IPS-20b (cell line): ENCODE data around the gene FOXJ1.

Experiments
- H3K27ac ChIP-seq: one replicate; pipeline ENCODE4 v1.5.1; 2013; ENCODE audit warnings: low read length
- H3K27me3 ChIP-seq: 2 replicates; pipeline ENCODE4 v1.6.1; 2013; ENCODE audit warnings: mild to moderate bottlenecking, low read length, inconsistent platforms; ENCODE audit not compliant: insufficient read depth
- H3K36me3 ChIP-seq: 2 replicates; pipeline ENCODE4 v1.6.1; 2013; ENCODE audit warnings: low read depth, mild to moderate bottlenecking, inconsistent platforms, low read length, moderate library complexity; ENCODE audit not compliant: insufficient read depth
- H3K4me1 ChIP-seq: 2 replicates; pipeline ENCODE4 v1.6.1; 2013; ENCODE audit warnings: mild to moderate bottlenecking, control low read depth, inconsistent platforms, low read length, moderate library complexity; ENCODE audit not compliant: insufficient read depth
- H3K4me3 ChIP-seq: 2 replicates; pipeline ENCODE4 v1.5.1; 2013; ENCODE audit warnings: mild to moderate bottlenecking, low read length, inconsistent platforms
- H3K9ac ChIP-seq: 2 replicates; pipeline ENCODE4 v1.6.1; 2013; ENCODE audit warnings: low read depth, mild to moderate bottlenecking, inconsistent platforms, low read length, moderate library complexity
- H3K9me3 ChIP-seq: 2 replicates; pipeline ENCODE4 v1.6.1; 2013; ENCODE audit warnings: mild to moderate bottlenecking, low read depth, low read length, inconsistent platforms; ENCODE audit not compliant: insufficient read depth

Gene FOXJ1

GRCh38 chr17:76111956-76112355 lies 29.1 kb downstream of the FOXJ1 start:
- H3K27me3 ChIP-seq: no peaks in the 10 kb centered on the region
- H3K36me3 ChIP-seq: no peaks in the 10 kb centered on the region
- no peaks in the 10 kb centered on the region for H3K9me3 ChIP-seq
- H3K4me3 ChIP-seq: no peak overlapping the region
- H3K9ac ChIP-seq: no peak overlapping the region
- no peak overlapping the region for H3K27ac ChIP-seq
- H3K4me1 ChIP-seq: no peaks in the 10 kb centered on the region

- Histone ChIP-seq H3K27ac (no peak overlapping the region), H3K4me1 (peaks cover 14% of the 10 kb centered on the region), H3K9me3 (no peaks in the 10 kb centered on the region), H3K27me3 (no peaks in the 10 kb centered on the region), H3K9ac (no peak overlapping the region), H3K4me3 (no peak overlapping the region), H3K36me3 (no peaks in the 10 kb centered on the region)
Observed at GRCh38 chr17:76107509-76107908, 33.5 kb downstream of the FOXJ1 start.

DNA sequence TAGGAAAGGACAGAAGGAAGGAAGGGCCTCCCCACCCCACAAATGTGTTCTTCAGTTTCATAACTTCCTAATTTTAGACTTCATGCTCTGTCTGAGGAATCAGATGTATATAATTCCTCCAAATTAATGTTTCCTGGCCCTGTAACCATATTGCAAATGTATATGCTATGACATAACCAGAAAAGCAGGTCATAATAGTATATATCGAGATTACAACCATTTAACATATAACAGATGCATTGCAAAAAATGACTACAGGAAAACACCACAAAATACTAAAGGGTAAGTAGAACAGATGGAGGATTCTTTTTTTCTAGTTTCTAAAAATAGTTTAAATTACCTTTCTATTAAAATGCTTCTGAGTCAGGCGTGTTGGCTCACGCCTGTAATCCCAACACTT lies 34.3 kb downstream of the FOXJ1 start:
- Histone ChIP-seq H3K36me3 (peaks cover 6% of the 10 kb centered on the region; the same call in 1 of the 2 replicates), H3K9me3 (no peaks in the 10 kb centered on the region), H3K4me1 (peaks cover 14% of the 10 kb centered on the region), H3K9ac (no peak overlapping the region; the same call in 1 of the 2 replicates), H3K27me3 (no peaks in the 10 kb centered on the region), H3K4me3 (no peak overlapping the region), H3K27ac (no peak overlapping the region)

DNA sequence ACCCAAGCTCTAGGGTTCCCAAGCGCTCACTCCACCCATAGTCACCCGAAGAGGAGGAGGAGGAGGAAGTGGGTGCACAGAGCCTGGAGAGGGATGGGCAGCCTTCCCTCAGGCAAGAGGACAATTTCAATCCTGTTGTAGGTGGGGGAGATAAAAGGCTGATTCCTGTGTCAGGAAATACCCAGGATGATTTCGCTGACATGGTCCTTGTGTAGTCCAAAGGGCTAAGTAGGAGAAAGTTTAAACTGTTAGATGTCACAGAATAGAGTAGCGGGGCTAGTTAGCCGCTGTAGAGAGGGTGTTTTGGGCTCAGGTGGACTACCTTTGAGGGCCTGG lies 36.2 kb downstream of the FOXJ1 start:
- no peaks in the 10 kb centered on the region for H3K9me3 ChIP-seq
- no peak overlapping the region for H3K27ac ChIP-seq
- no peak overlapping the region for H3K4me3 ChIP-seq
- H3K27me3 ChIP-seq: no peaks in the 10 kb centered on the region
- no peak overlapping the region for H3K9ac ChIP-seq
- peaks cover 20% of the 10 kb centered on the region for H3K36me3 ChIP-seq
- H3K4me1 ChIP-seq: peaks cover 14% of the 10 kb centered on the region

DNA sequence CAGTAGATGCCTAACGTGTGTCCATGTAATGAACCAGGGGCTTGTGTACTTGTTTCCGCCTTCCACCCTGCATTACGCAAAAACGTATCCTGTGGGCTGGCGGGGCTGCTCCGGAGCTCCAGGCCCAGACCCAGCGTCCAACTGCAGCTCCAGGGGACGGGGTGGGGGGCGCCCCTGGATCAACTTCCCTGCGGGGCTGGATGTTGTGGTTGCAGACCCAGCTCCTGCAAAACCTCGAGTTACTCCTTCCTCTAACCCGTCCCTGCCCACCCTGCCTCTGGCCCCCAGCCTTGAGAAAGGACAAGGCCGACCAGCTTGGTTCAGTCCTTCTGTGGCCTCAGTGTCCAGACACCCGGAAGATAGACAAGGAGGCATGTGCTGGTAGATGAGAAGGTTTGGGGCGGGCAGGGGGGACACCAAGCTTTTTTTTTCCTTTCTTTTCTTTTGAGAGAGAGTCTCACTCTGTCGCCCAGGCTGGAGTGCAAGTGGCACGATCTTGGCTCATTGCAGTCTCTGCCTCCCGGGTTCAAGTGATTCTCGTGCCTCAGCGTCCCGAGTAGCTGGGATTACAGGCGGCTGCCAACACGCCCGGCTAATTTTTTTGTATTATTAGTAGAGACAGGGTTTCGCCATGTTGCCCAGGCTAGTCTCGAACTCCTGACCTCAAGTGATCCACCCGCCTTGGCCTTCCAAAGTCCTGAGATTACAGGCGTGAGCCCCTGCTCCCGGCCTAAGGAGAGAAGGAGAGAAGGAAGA lies 36.7 kb downstream of the FOXJ1 start:
- peak overlapping the region; percentile 93; the same call in 1 of the 2 replicates for H3K4me3 ChIP-seq
- H3K27me3 ChIP-seq: no peaks in the 10 kb centered on the region
- peaks cover 14% of the 10 kb centered on the region for H3K4me1 ChIP-seq
- peaks cover 25% of the 10 kb centered on the region for H3K36me3 ChIP-seq
- H3K27ac ChIP-seq: peak overlapping the region; percentile 98
- peak overlapping the region; percentile 86; the same call in 1 of the 2 replicates for H3K9ac ChIP-seq
- no peaks in the 10 kb centered on the region for H3K9me3 ChIP-seq

DNA sequence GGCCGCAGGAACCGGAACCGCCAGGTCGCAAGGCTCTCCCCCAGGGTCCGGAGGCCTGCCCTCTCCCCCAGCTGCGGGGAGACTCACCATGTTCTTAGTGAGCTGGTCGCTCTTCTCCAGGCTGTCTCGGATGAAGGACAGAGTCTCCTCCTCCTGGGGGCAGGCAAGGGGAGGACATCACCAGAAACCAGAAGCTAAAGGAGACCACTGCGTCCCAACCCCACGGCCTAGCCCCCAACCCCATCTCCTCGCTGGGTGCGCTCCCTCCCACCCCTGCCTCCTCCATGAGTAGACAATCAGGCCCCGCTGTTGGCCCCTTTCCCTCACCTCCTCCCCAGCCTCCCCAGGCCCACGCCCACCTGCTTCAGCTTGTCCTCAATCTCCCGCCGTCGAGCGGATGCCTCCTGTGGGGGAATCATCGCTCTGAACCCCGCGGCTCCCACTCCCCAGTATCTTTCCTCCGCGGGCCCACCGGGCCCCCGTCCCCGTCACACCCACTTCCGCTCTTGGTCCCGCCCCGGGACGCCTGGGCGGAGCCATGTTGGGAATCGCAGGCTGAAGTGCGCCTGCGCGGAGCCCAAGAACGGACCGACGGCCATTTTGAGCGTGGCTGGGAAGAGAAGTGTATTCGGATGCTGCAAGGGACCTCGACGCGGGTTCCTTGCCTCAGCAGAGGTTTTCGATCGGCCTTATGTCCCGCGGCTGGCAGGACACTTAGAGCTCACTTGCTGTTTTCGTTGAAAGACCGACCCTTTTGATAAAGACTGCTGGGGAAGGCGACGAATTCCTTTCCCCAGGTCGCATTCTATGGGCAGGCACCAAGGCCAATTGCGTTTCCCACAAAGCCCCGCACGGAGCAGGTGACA lies 37.5 kb downstream of the FOXJ1 start, which contains the start of gene EXOC7:
Gene EXOC7 (minus strand): TSS at position 514 of the 866 bp plus-strand sequence. CDS start 95 bp downstream, at position 419.
- peak within 1 kb of the TSS; percentile 98 for H3K27ac ChIP-seq
- peak within 1 kb of the TSS; percentile 86 for H3K9ac ChIP-seq
- H3K4me1 ChIP-seq: peaks cover 14% of the 10 kb centered on the region
- no peaks in the 10 kb centered on the region for H3K9me3 ChIP-seq
- peaks cover 31% of the 10 kb centered on the region for H3K36me3 ChIP-seq
- H3K4me3 ChIP-seq: peak within 1 kb of the TSS; percentile 93
- no peaks in the 10 kb centered on the region for H3K27me3 ChIP-seq

DNA sequence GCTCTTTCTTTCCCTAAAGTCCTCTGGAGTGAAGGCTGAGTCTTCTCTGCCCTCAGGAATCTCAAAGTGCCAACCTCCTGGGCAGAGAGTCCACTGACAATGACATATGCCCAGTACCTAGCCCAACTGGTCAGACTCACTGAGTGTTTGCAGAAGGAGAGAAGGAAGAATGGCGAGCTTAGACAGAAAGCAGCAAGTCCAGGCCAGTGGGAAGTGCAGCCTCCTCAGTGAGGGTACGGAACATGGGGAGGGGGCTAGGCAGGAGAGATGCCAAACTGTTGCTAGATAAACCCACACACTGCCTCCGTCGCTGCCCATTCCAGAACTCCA lies 38.1 kb downstream of the FOXJ1 start:
- Histone ChIP-seq H3K27me3 (no peaks in the 10 kb centered on the region), H3K9ac (peak overlapping the region; percentile 86), H3K27ac (peak overlapping the region; percentile 98), H3K4me1 (peaks cover 14% of the 10 kb centered on the region), H3K9me3 (no peaks in the 10 kb centered on the region), H3K4me3 (peak overlapping the region; percentile 93), H3K36me3 (peaks cover 31% of the 10 kb centered on the region)

- no peaks in the 10 kb centered on the region for H3K27me3 ChIP-seq
- H3K36me3 ChIP-seq: peaks cover 80% of the 10 kb centered on the region
- H3K4me1 ChIP-seq: peaks cover 2% of the 10 kb centered on the region; the same call in 1 of the 2 replicates
- H3K4me3 ChIP-seq: no peak overlapping the region
- H3K9ac ChIP-seq: no peak overlapping the region
- no peak overlapping the region for H3K27ac ChIP-seq
- H3K9me3 ChIP-seq: no peaks in the 10 kb centered on the region
Observed at GRCh38 chr17:76097716-76098295, 43.2 kb downstream of the FOXJ1 start.

- H3K36me3 ChIP-seq: peaks cover 82% of the 10 kb centered on the region
- H3K4me1 ChIP-seq: no peaks in the 10 kb centered on the region
- no peak overlapping the region for H3K4me3 ChIP-seq
- no peak overlapping the region for H3K27ac ChIP-seq
- no peaks in the 10 kb centered on the region for H3K27me3 ChIP-seq
- no peaks in the 10 kb centered on the region for H3K9me3 ChIP-seq
- no peak overlapping the region for H3K9ac ChIP-seq
Observed at GRCh38 chr17:76095943-76096342, 45.1 kb downstream of the FOXJ1 start.

GRCh38 chr17:76094046-76094445 lies 47.0 kb downstream of the FOXJ1 start:
- no peaks in the 10 kb centered on the region for H3K9me3 ChIP-seq
- no peaks in the 10 kb centered on the region for H3K4me1 ChIP-seq
- no peak overlapping the region for H3K4me3 ChIP-seq
- peaks cover 85% of the 10 kb centered on the region for H3K36me3 ChIP-seq
- H3K9ac ChIP-seq: no peak overlapping the region
- H3K27me3 ChIP-seq: no peaks in the 10 kb centered on the region
- no peak overlapping the region for H3K27ac ChIP-seq

GRCh38 chr17:76092526-76093413 lies 48.3 kb downstream of the FOXJ1 start:
- Histone ChIP-seq H3K27ac (no peak overlapping the region), H3K27me3 (no peaks in the 10 kb centered on the region), H3K9me3 (no peaks in the 10 kb centered on the region), H3K4me3 (no peak overlapping the region), H3K9ac (no peak overlapping the region), H3K36me3 (peaks cover 92% of the 10 kb centered on the region), H3K4me1 (no peaks in the 10 kb centered on the region)
